ENCODE data around the gene WNT9B. TPM values are rescaled to one million over a fixed set of nuclear protein-coding genes. Genes with fewer than 3 reads are reported as not detected.

WNT9B gene
- total RNA-seq, 2 experiments from 2014 or later: not detected

DNA sequence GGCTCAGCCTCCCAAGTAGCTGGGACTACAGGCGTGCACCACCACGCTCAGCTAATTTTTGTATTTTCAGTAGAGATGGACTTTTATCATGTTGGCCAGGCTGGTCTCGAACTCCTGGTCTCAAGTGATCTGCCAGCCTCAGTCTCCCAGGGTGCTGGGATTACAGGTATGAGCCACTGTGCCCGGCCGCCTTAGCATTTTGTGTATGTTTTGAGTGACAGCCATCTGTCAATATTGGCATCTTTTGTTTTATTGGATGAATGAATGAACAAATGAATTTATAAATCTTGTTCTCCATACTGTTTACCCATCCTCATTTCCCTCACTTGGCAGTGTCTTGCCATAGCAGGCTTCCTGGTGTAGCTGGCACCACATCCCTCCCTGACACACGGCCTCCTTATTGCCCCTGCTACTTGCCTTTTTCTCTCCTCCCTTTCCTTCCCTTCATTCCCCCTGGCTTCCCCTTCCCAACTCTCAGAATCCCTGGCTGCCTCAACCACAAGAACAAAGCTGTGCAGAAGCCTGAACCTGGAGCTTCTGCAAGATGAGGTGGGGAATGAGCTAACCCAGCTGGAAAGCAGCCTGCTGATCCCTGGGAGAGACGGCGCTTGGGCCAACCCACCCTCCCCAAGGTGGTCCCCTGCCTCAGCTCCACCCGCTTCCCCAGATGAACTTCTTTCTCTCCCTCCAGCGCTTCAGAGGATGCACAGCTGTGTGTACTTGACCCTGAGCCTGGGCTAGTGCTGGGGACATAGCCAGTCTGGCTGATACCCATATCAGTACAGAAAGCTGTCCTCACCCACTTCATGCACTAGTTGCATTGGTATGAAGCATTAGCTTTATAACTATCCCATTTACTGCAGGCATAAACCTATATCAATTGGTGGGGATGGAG is 34.3 kb downstream of the WNT9B start:
- DNase-seq: no peak

DNA sequence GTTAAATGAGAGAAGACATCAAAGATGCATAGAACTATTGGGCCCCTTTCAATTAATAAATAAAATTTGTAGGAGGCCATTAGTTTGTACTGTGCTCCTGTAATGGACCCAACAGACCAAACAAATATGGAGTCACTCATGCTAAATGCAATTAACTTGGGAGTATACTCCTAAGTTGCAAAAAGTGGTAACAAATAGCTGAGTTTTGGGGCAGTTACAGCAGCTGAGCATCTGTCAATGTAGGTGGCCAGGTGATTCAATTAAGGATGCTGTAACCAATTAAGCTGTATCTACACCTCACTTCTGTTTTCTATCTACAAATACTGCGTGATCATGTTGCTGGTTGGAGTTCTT is 34.9 kb downstream of the WNT9B start:
- Mint-ChIP-seq H3K27ac (no peak overlapping the region), H3K4me1 (no peaks in the 10 kb centered on the region), H3K36me3 (no peaks in the 10 kb centered on the region), H3K9me3 (ENCODE audit: low read depth) (no peaks in the 10 kb centered on the region), H3K27me3 (peaks cover 18% of the 10 kb centered on the region), H3K4me3 (no peak overlapping the region)
- DNase-seq (no peak), ATAC-seq (no peak)
- CTCF ChIA-PET: interaction anchor here (1.0 kb wide), 1 partner anchor 15 kb away, joined by 3 read pairs; no protein-coding TSS in a partner anchor

More for the DNA sequence above, 34.3 kb downstream of the WNT9B start:
- ATAC-seq: no peak
- no peaks in the 10 kb centered on the region for H3K36me3 Mint-ChIP-seq
- no peaks in the 10 kb centered on the region for H3K9me3 Mint-ChIP-seq (ENCODE audit: low read depth)
- H3K4me3 Mint-ChIP-seq: no peak overlapping the region
- peaks cover 13% of the 10 kb centered on the region for H3K27me3 Mint-ChIP-seq
- H3K27ac Mint-ChIP-seq: no peak overlapping the region
- no peaks in the 10 kb centered on the region for H3K4me1 Mint-ChIP-seq
- CTCF ChIA-PET: interaction anchor here (1.0 kb wide), 1 partner anchor 15 kb away, joined by 3 read pairs; no protein-coding TSS in a partner anchor

DNA sequence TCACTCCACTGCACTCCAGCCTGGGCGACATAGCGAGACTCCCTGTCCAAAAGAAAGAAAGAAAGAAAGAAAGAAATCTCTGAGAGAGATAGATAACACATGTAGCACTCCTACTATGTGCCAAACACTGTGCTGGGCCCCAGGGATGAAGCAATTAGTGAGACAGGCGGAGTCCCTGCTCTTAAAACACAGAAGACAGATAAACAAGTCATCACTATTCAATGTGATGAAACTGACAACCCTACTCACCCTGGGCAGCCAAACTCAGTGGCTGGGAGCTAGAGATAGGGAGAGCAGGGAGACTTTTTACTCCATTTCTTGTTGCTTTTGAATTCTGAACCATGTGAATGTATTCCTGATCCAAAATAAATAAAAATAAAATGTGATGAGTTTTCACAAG is 36.3 kb downstream of the WNT9B start:
- CTCF ChIA-PET: interaction anchor here (0.6 kb wide), 1 partner anchor 1736 kb away, joined by 3 read pairs; no protein-coding TSS in a partner anchor
- no peak for ATAC-seq
- H3K9me3 Mint-ChIP-seq (ENCODE audit: low read depth): no peaks in the 10 kb centered on the region

DNA sequence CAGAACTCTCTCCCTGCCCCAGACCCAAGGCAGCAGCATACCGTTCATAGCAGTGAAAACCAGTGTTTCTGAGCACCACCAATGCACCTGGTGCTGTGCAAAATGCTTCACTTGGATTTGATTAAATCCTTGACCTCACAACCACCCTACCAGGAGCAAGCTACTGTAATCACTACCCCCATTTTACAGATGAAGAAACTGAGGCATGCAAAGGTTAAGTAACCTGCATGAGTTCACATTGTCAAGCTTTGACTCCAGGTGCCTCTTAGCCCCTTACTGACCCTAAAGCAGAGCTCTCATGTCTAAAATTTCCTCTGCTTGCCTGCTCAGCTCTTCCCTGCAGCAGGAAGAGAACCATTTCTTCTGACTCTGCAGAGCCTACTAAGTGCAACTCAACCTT is 37.3 kb downstream of the WNT9B start:
- DNase-seq (no peak), ATAC-seq (no peak)
- CTCF ChIA-PET: no interaction called here
- Mint-ChIP-seq H3K36me3 (no peaks in the 10 kb centered on the region), H3K27me3 (peaks cover 25% of the 10 kb centered on the region), H3K4me1 (no peaks in the 10 kb centered on the region), H3K27ac (no peak overlapping the region), H3K4me3 (no peak overlapping the region), H3K9me3 (ENCODE audit: low read depth) (no peaks in the 10 kb centered on the region)

More for the DNA sequence above, 36.3 kb downstream of the WNT9B start:
- Mint-ChIP-seq H3K27me3 (peaks cover 25% of the 10 kb centered on the region), H3K27ac (no peak overlapping the region), H3K4me1 (no peaks in the 10 kb centered on the region), H3K36me3 (no peaks in the 10 kb centered on the region), H3K4me3 (no peak overlapping the region)
- no peak for DNase-seq

DNA sequence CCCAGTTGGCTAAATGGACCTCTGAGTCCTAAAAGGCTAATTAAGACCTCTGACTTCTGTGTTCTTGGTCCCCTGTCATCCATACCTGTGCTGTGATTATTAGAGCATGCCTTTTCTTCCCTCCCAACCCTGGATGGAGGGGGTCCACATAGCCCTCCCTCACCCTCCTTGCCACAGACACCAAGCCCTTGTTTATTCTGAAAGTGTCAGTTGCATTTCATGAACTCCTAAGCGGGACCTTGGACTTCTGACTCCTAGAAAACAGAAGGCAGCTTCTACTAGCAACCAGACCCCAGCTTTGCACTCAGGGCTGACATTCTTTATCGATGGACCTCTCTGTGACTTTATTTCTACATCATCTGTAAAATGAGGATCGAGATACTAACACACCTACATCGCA is 38.1 kb downstream of the WNT9B start:
- no peak for DNase-seq
- Mint-ChIP-seq H3K4me3 (no peak overlapping the region), H3K9me3 (ENCODE audit: low read depth) (no peaks in the 10 kb centered on the region), H3K27me3 (peaks cover 25% of the 10 kb centered on the region), H3K27ac (no peak overlapping the region), H3K36me3 (no peaks in the 10 kb centered on the region), H3K4me1 (no peaks in the 10 kb centered on the region)
- CTCF ChIA-PET: interaction anchor here (1.0 kb wide), 1 partner anchor 52 kb away, joined by 3 read pairs; no protein-coding TSS in a partner anchor
- ATAC-seq: no peak

DNA sequence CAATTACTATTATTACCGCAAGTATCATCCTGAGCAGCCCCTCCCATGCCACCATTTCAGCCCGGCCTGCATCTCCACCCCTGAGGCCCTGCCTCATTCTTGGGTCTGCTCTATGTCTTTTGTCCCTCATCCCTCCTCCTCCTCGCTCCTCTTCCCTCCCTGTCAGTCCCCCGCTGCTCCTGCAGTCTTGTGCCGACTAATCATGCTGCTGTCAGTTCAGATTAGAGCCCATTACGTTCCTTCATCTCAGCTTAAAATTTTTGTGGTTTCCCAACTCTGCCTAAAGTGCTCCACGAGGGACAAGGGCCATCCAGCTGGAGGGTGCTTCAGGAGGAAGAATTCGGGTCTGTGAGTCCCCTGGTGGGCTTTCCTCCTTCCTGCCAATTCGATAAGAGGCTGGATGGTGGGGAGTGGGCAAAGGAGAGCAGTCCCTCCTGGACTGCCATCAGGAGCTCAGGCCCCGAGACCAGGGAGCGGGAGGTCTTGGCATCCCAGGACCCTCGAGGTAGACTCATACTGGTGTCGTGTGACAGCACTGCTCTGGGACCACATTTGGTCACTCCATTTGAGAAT is 38.7 kb downstream of the WNT9B start:
- Mint-ChIP-seq H3K36me3 (no peaks in the 10 kb centered on the region), H3K9me3 (ENCODE audit: low read depth) (no peaks in the 10 kb centered on the region), H3K27me3 (peaks cover 25% of the 10 kb centered on the region), H3K4me1 (no peaks in the 10 kb centered on the region), H3K4me3 (no peak overlapping the region), H3K27ac (no peak overlapping the region)
- DNase-seq: no peak
- CTCF ChIA-PET: interaction anchor here (1.0 kb wide), 1 partner anchor 51 kb away, joined by 3 read pairs; no protein-coding TSS in a partner anchor
- no peak for ATAC-seq

DNA sequence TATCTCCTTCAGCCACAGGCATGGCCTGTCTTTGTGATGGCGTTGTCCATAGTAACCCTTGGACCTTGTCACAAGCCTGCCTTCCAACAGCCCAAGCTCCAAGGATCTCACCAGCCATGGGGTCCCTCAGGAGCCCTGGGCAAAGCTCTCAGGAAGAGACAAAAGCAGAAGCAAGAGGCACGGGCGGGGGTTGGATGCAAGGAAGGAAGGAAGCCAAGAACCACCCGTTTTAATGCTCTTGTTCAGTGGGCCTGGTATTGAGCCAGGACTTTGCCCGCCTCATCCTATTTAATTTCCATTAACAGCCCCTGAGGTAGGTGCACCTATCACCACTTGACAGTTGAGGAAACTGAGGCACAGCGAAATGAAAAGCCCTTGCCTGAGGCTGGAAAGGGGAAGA is 39.3 kb downstream of the WNT9B start:
- Mint-ChIP-seq H3K36me3 (no peaks in the 10 kb centered on the region), H3K4me1 (no peaks in the 10 kb centered on the region), H3K9me3 (ENCODE audit: low read depth) (no peaks in the 10 kb centered on the region), H3K4me3 (no peak overlapping the region), H3K27me3 (peaks cover 23% of the 10 kb centered on the region), H3K27ac (no peak overlapping the region)
- ATAC-seq (no peak), DNase-seq (no peak)
- CTCF ChIA-PET: no interaction called here

DNA sequence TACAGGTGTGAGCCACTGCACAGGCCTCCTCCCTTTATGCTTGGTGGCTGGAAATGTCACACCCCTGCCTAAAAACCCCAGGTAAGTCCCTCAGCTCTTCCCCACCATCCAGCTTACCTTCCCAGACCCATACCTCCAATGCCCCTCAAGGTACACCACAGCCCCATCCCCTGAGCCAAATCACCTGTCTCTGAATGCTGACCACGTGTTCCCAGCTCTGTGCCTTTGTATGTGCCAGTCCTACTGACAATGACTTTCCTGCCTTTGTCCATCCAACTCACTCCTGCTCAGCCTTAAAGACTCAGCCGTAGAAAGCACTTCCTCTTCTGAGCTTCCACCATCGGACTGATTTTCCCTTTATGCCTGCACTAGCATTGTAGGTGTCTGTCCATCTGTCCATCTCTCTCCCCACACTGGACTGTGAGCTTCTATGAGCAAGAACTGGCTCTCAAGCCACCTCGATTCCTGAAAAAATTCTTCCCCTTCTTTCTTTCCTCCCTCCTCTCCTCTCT is 40.9 kb downstream of the WNT9B start:
- CTCF ChIA-PET: no interaction called here

DNA sequence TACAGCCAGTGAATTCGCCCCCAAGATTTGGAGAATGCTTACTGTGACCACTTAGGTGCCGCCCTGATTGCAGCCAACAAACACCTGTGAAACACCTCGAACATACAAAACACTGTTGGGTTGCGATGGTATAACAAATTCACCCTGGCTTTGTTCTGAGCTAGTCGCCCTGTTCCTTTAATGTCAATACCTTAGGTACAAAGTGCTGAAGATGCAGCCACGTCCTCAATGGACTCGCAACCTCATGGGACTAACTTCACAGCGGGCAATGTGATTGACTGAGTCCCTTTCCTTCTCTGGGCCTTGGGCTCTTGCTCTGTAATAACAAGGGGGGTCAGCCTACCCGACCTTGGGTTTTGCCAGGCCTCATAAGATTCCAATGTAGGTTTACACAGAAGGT is 42.6 kb downstream of the WNT9B start:
- no peak for ATAC-seq
- peaks cover 29% of the 10 kb centered on the region for H3K27me3 Mint-ChIP-seq
- H3K4me3 Mint-ChIP-seq: no peak overlapping the region
- H3K9me3 Mint-ChIP-seq (ENCODE audit: low read depth): no peaks in the 10 kb centered on the region
- H3K36me3 Mint-ChIP-seq: no peaks in the 10 kb centered on the region
- DNase-seq: no peak
- H3K27ac Mint-ChIP-seq: no peak overlapping the region
- H3K4me1 Mint-ChIP-seq: no peaks in the 10 kb centered on the region
- CTCF ChIA-PET: no interaction called here

More for the DNA sequence above, 40.9 kb downstream of the WNT9B start:
- DNase-seq (no peak), ATAC-seq (no peak)
- H3K27me3 Mint-ChIP-seq: peaks cover 22% of the 10 kb centered on the region
- no peaks in the 10 kb centered on the region for H3K36me3 Mint-ChIP-seq
- H3K9me3 Mint-ChIP-seq (ENCODE audit: low read depth): no peaks in the 10 kb centered on the region
- no peaks in the 10 kb centered on the region for H3K4me1 Mint-ChIP-seq
- no peak overlapping the region for H3K27ac Mint-ChIP-seq
- H3K4me3 Mint-ChIP-seq: no peak overlapping the region

DNA sequence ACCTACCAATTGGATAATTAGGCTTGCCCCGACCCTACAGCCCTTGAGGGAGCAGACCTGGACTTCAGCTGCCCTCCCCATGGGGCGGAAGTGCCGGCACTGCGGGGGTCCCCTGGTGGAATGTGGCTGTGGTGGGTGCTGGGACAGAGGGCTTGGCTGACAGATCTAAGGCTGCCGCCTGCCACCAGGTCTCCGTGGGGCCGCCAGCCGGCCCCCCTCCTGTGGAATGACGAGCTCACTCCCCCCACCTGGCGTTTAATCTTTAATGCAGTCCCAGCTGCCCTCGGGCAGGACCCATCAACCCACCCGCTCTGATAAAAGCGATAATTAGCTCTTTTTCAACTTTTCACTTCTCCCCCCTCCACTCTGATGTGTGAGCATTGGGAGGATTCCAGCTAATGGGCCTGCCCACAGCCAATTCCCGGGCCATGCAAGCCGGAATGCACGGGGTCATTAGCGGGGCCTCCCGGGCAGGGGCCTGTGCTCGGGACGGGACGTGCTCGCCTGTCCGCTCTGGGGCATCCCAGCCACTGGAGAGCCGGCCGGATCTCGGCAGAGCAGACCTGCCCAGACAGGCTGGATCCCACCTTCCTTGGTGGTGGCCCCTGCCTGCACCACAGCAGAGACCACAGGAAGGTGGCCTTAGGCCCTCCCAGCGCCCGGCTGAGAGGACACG is 43.2 kb downstream of the WNT9B start:
- DNase-seq: no peak
- CTCF ChIA-PET: no interaction called here
- H3K4me1 Mint-ChIP-seq: no peaks in the 10 kb centered on the region
- no peak overlapping the region for H3K4me3 Mint-ChIP-seq
- H3K27ac Mint-ChIP-seq: no peak overlapping the region
- H3K36me3 Mint-ChIP-seq: no peaks in the 10 kb centered on the region
- no peaks in the 10 kb centered on the region for H3K9me3 Mint-ChIP-seq (ENCODE audit: low read depth)
- ATAC-seq: no peak
- peaks cover 26% of the 10 kb centered on the region for H3K27me3 Mint-ChIP-seq

DNA sequence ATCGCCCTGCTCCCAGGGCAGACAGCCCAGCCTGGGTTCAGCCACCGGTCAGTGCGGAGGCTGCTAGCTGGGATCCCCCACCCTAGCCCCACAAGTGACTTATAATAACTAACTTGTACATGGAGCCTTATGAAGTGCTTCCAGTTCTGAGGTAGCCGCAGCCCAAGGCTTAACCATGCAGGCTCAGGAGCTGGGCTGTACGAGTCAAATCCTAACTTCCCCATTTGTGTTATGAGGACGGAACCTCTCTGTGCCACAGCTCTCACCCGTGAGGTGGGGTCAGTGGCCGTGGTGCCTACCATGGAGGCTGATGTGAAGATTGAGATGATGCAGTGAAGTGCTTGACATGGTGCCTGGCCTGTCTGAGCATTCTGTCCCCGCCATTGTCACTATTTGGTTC is 43.8 kb downstream of the WNT9B start:
- no peaks in the 10 kb centered on the region for H3K36me3 Mint-ChIP-seq
- no peak overlapping the region for H3K27ac Mint-ChIP-seq
- no peak for DNase-seq
- no peaks in the 10 kb centered on the region for H3K9me3 Mint-ChIP-seq (ENCODE audit: low read depth)
- CTCF ChIA-PET: no interaction called here
- no peaks in the 10 kb centered on the region for H3K4me1 Mint-ChIP-seq
- H3K27me3 Mint-ChIP-seq: peaks cover 21% of the 10 kb centered on the region
- no peak for ATAC-seq
- H3K4me3 Mint-ChIP-seq: no peak overlapping the region

DNA sequence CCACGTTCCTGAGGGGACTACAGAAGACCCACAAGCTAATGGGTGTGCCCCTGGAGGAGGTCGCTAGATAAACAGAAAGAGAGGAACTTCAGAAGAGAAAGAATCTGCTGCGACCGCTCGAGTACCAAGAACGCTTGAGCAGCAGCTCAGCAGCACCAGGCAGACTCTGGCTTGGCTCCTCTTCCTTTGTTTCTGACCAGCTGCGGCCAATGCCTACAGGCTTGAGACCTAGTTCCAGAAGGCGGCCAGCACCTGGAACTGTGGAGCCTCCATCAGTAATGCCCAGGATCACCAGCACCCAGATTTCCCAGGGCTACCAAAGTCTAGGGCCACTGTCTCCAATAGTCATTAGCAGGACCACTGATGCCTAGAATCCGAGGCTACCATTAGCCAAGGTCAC is 45.6 kb downstream of the WNT9B start:
- CTCF ChIA-PET: interaction anchor here (0.8 to 1.2 kb wide), 2 partner anchors 44 to 62 kb away, joined by 3 read pairs; no protein-coding TSS in a partner anchor

DNA sequence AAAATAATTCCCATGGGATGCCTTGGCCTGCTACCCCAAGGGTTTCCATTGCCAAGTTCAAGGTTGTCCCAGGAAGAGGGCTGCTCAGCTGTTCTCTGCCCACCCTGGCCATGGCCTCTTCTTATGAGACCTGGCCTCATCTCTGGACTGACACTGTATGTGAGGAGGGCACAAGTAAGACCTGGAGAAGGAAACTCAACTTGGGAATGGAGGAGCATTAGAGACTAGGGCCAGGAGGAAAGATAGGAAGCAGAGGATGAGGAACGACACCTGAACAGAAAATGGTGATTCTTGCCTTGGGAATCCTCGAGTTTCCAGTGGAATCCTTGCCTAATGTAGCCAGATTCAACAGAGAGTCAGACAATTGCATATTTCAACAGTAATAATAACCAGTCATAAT is 47.0 kb downstream of the WNT9B start:
- H3K27me3 Mint-ChIP-seq: peaks cover 15% of the 10 kb centered on the region
- H3K27ac Mint-ChIP-seq: no peak overlapping the region
- DNase-seq (no peak), ATAC-seq (no peak)
- H3K9me3 Mint-ChIP-seq (ENCODE audit: low read depth): no peaks in the 10 kb centered on the region
- H3K36me3 Mint-ChIP-seq: no peaks in the 10 kb centered on the region
- no peaks in the 10 kb centered on the region for H3K4me1 Mint-ChIP-seq
- CTCF ChIA-PET: no interaction called here
- no peak overlapping the region for H3K4me3 Mint-ChIP-seq

More for the DNA sequence above, 45.6 kb downstream of the WNT9B start:
- H3K36me3 Mint-ChIP-seq: no peaks in the 10 kb centered on the region
- ATAC-seq (no peak), DNase-seq (no peak)
- H3K27ac Mint-ChIP-seq: no peak overlapping the region
- no peaks in the 10 kb centered on the region for H3K4me1 Mint-ChIP-seq
- peaks cover 16% of the 10 kb centered on the region for H3K27me3 Mint-ChIP-seq
- H3K9me3 Mint-ChIP-seq (ENCODE audit: low read depth): no peaks in the 10 kb centered on the region
- H3K4me3 Mint-ChIP-seq: no peak overlapping the region

Data from activated CD8-positive, alpha-beta memory T cell treated with anti-CD3 and anti-CD28 coated beads, Interleukin-2, amount 10 ng/mL, durations not matched to agents 7 days and 5 days (primary cell).